GM18909 (cell line): ENCODE measurements around the gene EIF4H.
"Not testable (repeated sequence)": the region's sequence is repeated elsewhere in the genome, so short reads cannot be mapped to it uniquely, and the experiment has no call there.

Source experiments
- ATAC-seq: cut with Tn5 transposase; IDR thresholded peaks from one replicate; pipeline ENCODE4 v1.9.1; 2021; ENCODE audit warnings: mild to moderate bottlenecking; ENCODE audit not compliant: unreplicated experiment, poor library complexity

Gene EIF4H

DNA sequence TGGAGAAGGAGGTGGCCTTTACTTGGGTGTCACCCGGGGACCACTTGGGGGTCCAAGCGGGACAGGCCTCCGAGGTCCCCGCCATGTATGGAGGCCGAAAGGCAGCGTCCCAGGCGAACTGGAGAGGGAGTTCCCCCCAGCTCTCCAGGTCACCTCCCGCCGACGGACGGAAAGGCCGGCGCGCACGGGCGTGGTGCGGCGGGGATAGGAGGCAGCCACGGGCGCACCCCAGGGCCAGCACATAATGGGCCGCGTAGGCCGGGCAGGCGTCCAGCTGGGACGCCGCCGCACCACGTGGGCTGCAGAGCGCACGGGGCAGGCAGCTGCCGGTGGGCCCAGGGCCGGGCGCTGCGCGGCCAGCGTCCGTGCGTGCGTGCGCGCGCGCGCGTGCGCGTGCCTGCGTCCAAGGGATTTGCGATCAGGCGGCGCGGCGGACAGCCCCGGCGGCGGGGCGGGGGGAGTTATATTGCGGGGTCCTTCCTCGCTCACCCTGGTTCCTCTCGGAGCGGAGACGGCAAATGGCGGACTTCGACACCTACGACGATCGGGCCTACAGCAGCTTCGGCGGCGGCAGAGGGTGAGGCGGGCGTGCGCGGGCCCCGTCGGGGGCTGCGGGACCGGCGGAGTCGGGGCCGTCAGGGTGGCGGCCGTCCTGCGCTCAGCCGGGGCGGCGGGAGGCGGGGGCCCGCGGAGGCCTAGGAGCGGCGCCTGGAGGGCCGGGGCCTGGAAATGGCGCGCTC lies at the start of gene EIF4H:
Gene EIF4H, plus strand, starts transcription at position 491 of the 740 bp plus-strand sequence. Its CDS starts 28 bp downstream, at position 519.
- peak; percentile 85 for ATAC-seq

DNA sequence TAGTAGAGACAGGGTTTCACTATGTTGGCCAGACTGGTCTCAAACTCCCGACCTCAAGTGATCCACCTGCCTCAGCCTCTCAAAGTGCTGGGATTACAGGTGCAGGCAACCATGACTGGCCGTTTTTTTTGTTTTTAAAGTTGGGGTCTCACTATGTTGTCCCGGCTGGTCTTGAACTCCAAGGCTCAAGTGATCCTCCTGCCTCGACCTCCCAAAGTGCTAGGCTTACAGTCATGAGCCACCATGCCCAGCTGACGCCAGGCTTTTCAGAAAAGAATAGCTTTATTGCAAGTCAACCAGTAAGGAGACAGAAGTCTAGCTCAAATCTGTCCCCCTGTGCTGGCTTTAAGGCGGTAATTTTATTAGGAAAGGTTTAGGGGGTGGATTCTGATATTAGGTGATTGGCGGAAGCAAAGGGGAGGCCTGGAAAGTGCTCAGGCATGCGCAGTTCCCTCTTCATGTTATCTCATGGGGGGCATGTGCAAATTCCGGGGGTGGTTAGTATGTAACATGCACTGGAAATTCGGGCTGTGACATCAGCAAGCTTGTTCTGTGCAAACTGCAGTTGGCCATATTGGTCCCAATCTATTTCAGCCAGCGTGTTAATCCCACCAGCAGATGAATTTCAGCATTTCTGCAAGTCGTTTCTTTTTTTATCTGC lies 47.8 kb upstream of the EIF4H start:
- ATAC-seq: no peak

DNA sequence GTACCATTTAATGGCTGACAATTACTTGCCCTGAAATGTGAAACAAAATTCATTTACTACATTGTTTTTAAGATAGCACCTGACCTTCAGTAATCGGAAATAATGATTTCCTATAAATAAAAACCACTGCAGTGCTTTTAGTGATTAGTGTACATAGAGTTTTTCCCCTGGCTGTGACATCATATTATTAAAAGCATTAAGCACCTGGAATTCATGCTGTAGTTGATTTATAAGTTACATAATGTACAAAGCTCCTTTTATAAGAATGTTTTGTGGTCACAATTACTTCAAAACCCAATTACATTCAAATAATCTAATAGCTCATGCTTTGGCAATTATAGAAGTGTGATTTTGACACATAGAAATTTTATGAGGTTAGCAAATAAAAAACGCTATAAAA lies 44.3 kb upstream of the EIF4H start:
- ATAC-seq: no peak

DNA sequence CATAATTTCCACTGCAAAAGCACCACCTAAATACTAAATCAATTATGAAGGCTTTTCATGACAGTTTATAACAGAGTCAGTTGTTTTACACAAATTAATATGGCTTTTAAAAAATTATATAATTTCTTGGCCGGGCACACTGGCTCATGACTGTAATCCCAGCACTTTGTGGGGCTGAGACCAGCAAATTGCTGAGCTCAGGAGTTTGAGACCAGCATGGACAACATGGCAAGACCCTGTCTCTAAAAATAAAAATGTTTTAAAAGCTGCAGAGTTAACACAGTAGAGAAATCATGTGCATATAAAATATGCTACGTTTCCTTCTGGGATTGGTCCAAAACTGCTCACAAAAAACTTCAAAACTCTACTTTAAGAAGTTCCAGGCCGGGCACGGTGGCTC lies 43.6 kb upstream of the EIF4H start:
- no peak for ATAC-seq

DNA sequence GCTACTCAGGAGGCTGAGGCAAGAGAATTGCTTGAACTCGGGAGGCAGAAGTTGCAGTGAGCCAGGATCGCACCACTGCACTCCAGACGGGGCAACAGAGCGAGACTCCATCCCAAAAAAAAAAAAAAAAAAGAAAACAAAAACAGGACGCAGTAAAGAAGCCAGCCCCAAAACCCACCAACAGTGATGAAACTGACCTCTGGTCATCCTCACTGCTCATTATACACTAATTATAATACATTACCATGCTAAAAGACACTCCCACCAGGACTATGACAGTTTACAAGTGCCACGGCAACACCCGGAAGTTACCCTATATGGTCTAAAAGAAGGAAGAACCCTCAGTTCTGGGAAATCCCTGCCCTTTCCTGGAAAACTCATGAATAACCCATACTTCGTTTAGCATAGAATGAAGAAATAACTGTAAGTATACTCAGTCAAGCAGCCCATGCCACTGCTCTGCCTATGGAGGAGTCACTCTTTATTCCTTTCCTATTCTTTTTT lies 40.0 kb upstream of the EIF4H start:
- ATAC-seq: no peak

DNA sequence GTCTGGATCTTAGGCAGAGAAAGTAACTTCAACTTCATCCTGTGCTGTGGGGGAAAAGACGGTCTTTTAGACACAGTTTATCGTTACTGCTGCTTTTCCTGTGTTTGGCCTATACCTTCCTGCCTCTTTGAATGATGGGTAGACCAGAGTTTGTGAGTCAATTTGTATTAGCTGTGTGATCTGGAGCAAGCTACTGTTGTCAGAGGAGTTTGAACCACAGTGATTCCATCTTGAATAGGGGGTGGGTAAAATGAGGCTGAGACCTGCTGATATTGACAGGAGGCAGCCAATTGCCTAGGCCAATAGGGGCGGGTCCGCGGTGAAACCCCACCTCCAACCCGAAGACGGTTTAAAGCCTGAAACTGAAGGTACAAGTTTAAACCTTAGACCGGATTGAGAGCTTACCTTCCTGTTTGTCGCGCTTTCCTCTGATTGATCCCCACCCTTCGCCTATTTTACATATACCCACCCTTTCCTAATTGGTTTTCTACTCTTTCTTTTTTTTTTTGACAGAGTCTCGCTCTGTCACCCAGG lies 35.8 kb upstream of the EIF4H start:
- ATAC-seq: no peak

DNA sequence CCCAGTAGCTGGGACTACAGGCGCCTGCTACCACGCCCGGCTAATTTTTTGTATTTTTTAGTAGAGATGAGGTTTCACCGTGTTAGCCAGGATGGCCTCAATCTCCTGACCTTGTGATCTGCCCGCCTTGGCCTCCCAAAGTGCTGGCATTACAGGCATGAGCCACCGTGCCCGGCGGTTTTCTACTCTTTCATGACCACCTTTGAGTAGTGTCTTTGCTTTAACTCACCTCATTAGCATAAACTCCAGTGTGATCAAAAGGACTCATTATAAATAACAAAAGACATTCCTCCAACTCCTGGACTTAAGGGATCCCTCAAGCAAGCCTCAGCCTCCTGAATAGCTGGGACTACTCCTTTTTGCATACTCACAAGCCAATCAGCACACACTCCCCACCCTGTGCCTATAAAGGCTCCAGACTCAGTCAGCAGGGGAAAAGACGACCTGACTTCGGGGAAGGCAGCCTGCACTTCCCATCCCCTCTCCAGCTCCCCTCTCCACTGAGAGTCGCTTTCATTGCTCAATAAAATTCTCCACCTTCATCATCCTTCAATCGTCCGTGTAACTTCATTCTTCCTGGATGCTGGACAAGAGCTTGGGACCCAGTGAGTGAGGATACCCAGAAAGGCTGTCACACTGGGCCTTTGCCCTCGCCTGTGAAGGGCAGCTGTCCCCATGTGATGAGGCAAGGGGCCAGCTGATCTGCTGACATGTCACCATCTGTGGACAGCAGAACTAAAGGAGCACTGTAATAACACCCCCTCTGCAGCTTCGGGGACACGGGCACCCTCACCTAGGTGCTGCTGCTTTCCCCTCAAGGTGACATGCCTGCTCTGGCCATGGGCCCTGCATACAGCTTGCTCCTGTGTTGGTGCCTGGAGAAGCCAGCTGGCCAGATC lies 35.0 kb upstream of the EIF4H start:
- no peak for ATAC-seq

DNA sequence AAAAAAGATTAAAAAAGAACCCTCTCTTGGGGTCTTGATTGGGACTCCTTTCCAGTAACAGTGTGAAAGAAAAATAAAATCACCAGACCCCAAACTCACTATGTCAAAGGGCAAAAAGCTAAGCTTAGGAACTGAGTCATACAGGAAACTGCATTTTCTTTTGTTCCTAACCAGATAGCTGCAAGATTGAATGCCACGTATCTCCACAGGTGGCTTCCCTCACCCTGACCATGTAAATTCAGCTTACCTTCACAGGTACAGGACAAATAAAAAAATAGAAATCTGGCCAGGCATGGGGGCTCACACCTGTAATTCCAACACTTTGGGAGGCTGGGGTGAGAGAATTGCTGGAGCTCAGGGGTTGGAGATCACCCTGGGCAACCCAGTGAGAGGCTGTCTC lies 32.5 kb upstream of the EIF4H start:
- ATAC-seq: no peak

DNA sequence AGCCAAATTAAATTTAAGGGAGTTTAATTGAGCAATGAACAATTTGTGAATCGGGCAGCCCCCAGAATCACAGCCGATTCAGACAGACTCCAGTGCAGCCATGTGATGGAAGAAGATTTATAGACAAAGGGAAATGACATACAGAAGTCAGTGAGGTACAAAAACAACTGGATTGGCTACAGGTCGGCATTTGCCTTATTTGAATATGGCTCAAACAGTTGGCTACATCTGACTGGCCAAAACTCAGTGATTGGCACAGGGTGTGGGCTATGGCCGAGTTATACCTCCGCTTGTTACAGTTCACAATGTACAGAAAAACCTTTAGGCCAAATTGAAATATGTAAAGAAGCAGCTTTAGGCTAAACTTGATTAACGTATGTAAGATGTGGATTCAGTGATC lies 30.8 kb upstream of the EIF4H start:
- ATAC-seq: no peak

DNA sequence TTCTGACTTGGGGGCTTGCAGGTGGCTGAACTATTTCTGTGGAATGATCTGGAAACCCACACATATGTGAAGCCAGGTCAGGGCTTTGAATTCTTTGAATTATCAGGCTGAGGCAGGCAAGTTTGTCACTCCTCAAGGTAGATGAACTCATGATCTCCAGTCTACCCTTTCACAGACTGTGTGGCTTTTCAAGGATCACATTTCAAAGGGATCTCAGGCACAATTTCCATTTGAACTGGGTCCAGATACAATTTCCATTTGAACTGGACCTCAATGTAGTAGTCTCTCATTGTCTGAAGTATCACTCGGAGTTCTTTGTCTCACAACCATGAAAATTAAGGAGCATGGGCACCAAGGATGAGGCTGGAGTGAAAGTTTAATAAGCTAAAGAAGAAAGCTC lies 25.7 kb upstream of the EIF4H start:
- no peak for ATAC-seq

DNA sequence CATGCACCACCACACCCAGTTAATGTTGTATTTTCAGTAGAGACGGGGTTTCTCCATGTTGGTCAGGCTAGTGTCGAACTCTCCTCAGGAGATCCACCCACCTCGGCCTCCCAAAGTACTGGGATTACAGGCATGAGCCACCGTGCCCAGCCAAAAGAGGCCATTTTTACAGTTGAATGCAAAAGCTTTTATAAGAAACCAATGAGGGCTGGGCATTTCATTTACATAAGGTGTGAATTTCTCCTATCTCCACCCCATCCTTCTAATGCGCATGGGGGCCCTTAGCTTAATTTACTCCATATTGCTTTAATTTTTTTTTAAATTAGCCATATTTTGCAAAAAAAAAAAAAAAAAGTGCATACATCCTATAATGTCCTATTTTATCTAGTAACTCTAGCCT lies 25.1 kb upstream of the EIF4H start:
- ATAC-seq: no peak

DNA sequence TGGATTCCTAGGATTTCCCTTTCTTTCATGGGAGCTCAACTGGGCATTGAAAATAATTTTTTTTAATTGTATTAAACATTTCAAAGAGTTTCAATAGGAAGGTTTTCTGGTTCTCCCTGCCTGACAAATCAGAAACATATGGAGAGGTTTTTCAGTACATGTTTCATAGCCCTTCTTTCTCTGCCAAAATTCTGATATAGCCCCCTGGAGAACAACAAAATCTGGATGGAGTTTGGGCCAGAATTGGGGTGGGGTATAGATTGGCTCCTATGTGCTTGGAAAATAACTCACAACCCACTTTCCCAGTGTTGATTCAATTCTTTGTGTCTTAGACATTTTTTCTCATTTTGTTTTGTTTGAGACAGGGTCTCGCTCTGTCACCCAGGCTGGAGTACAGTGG lies 24.6 kb upstream of the EIF4H start:
- no peak for ATAC-seq

DNA sequence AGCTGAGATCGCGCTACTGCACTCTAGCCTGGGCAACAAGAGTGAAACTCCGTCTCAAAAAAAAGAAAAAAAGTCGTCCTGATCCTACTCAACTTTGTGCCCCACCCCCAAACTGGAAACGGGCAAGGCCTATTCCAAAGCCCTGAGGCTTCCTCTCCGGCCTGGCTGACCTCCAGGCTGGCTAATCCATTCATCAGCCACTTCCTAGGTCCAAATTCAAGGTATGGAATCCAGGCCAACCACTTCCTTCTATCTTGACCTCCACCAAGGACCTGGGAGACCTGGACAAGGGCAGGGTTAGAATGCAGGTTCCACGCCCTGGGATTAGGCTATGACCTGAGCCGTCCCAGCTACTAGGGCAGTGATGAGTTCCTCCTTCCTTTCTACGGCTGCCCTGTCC lies 20.4 kb upstream of the EIF4H start:
- ATAC-seq: no peak

DNA sequence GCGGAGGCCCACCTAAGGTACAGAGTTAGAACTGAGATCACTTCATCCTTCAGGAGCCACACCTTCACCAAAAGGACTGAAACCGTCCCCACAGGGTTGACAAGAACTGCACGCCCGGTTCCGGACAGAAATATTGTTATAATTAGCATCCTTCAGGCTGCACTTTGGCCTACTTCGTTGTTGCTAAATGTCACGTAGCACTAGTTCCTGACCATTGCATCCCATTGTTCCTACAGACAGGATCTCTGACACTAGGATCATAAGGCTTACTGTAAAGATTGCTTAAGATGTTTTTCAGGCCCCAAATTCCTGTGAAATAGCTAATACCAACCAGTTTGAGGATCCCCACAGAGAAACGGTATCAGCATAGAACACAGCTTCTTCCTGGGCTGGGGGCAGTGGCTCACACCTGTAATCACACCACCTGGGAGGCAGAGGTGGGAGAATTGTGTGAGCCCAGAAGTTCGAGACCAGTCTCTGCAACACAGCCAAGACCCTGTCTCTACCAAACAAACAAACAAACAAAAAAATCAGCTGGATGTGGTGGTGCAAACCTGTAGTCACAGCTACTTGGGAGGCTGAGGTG lies 18.3 kb upstream of the EIF4H start:
- ATAC-seq: no peak

DNA sequence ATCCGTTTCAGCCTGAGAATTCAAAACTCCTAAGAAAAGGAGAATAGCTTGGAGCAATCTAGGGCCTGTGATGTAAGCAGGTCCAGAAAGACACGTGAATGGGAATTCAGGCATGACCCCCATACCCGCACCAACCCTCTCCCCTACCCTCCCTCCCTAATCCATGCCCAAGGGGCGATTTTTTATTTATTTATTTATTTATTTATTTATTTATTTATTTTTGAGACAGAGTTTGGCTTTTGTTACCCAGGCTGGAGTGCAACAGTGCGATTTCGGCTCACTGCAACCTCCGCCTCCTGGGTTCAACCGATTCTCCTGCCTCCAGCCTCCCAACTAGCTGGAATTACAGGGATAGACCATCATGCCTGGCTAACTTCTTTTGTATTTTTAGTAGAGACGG lies 16.6 kb upstream of the EIF4H start:
- ATAC-seq: no peak

DNA sequence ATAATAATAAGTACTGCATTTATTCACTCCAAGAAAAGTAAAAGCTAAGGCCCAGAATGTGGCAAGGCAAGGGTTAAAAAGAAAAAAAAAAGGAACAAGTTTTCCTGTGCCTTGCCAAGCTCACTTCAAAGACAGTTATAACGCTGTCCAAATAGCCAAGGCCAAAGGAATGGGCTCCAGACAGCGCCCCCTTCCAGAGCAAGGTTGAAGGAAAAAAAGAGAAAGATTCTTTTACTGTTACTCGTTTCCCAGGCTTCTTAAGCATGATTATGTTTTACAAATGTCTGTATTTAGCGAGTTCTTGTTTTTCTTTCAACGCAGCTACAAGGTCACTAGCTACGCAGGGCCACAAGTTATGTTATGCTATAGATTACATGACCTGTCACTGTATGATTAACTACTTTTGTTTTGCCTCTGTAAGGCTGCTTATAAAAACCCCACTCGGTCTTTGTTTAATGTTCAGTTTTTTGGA lies 9.1 kb upstream of the EIF4H start:
- ATAC-seq: no peak

DNA sequence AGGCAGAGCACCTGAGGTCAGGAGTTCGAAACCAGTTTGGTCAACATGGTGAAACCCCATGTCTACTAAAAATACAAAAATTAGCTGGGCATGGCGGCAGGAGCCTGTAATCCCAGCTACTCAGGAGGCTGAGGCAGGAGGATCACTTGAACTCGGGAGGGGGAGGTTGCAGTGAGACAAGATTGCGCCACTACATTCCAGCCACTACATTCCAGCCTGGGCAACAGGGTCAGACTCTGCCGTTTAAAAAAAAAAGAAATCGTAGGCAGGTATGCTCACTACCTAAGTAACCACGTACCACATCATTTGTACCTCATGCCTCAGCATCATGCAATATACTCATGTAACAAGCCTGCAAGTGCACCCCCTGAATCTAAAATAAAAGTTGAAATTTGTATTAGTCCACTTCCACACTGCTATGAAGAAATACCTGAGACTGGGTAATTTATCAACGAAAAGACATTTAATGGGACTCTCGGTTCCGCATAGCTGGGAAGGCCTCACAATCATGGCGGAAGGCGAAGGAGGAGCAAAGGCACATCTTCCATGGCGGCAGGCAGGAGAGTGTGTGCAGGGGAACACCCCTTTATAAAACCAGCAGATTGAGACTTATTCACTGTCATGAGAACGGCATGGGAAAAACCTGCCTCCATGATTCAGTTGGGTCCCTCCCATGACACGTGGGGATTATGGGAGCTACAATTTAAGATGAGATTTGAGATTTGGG lies 8.1 kb upstream of the EIF4H start:
- no peak for ATAC-seq

DNA sequence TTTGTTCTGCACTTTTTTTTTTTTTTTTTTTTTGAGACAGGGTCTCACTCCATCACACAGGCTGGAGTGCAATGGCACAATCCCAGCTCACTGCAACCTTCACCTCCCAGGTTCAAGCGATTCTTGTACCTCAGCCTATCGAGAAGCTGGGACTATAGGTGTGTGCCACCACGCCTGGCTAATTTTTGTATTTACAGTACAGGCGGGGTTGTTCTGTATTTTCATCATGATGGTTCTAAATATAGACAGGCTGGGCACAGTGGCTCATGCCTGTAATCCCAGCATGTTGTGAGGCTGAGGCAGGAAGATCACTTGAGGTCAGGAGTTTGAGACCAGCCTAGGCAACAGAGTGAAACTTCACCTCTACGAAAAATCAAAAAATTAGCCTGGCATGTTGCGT lies 6.8 kb upstream of the EIF4H start:
- not testable (repeated sequence) for ATAC-seq

DNA sequence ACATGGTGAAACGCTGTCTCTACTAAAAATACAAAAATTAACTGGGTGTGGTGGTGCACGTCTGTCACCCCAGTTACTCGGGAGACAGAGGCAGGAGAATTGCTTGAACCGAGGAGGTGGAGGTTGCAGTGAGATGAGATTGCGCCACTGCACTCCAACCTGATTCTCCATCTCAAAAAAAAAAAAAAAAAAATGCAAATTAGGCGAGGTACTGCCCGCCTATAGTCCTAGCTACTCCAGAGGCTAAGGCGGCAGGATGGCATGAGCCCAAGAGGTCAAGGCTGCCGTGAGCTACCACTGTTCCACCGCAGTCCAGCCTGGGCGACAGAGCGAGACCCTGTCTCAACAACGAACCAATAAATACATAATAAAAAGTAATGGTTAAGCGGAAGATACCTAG lies 1.1 kb upstream of the EIF4H start:
- ATAC-seq: no peak

DNA sequence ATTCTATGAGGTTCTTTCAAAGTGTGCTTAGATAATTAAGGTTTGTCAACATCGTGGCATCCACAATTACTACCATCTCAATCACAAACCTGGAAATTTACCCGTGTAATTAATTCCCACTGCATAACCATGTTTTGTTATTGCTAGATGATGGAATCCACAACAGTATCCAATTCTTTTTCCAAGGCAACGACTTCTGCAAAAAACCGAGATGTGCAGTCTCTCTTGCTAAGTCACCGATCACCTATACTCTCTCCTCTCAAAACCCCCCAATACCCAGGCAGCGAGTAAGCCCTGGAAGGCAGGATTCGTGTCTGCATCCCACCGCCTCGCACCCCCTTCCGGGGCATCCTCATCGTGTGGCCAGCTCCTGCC lies 678 bp upstream of the EIF4H start:
- no peak for ATAC-seq
